ENCODE data around the gene SLC44A3.

DNA sequence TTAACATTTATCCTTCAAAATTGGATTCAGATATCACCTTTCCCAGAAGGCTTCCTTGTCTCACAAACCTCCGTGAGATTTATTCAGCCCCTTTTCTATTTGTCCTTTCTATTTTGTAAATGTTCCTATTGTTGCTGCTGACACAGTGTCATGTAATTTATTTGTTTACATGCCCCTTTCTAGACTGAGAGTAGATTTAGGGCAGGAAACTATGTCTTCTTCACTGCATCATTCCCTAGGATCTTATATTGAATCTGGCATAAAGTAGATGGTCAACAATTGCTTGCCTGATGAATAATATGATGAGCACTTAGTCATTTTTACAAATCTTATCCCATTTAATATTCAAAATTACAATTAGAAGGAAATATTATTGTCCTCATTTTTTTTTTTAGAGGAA is 114.9 kb downstream of the SLC44A3 start:
- no peak for TF ChIP-seq CTCF (IDR thresholded peaks at IDR 0.05)
- no peak for TF ChIP-seq POLR2AphosphoS5 (IDR thresholded peaks at IDR 0.05)
